GM18499 (cell line): Measurements from ENCODE around the gene NECAB2.
"Not testable (repeated sequence)": the region's sequence is repeated elsewhere in the genome, so short reads cannot be mapped to it uniquely, and the experiment has no call there.

Experiments used
- ATAC-seq: cut with Tn5 transposase; IDR thresholded peaks from one replicate; pipeline ENCODE4 v1.9.1; 2021; ENCODE audit warnings: moderate number of reproducible peaks; ENCODE audit not compliant: insufficient read depth, unreplicated experiment

Gene NECAB2

GRCh38 chr16:83935005-83935857 is 32.8 kb upstream of the NECAB2 start:
- no peak for ATAC-seq

GRCh38 chr16:83935858-83936255 is 32.2 kb upstream of the NECAB2 start:
- ATAC-seq, result no peak

GRCh38 chr16:83936581-83937165 is 31.4 kb upstream of the NECAB2 start:
- no peak for ATAC-seq

- no peak for ATAC-seq
Measured at GRCh38 chr16:83937267-83937666, 30.8 kb upstream of the NECAB2 start.

- no peak for ATAC-seq
Measured at GRCh38 chr16:83937922-83938885, 29.8 kb upstream of the NECAB2 start.

GRCh38 chr16:83939266-83939855 is 28.7 kb upstream of the NECAB2 start:
- ATAC-seq, result no peak

GRCh38 chr16:83940119-83940518 is 27.9 kb upstream of the NECAB2 start:
- no peak for ATAC-seq

- no peak for ATAC-seq
Measured at GRCh38 chr16:83940630-83941378, 27.2 kb upstream of the NECAB2 start.

GRCh38 chr16:83941546-83941945 is 26.5 kb upstream of the NECAB2 start:
- not testable (repeated sequence) for ATAC-seq

- ATAC-seq, result no peak
Measured at GRCh38 chr16:83942074-83942473, 26.0 kb upstream of the NECAB2 start.

- ATAC-seq, result no peak
Measured at GRCh38 chr16:83942815-83943515, 25.1 kb upstream of the NECAB2 start.

GRCh38 chr16:83943516-83944050 is 24.5 kb upstream of the NECAB2 start:
- ATAC-seq, result no peak

GRCh38 chr16:83945587-83945986 is 22.5 kb upstream of the NECAB2 start:
- no peak for ATAC-seq

GRCh38 chr16:83946154-83946780 is 21.8 kb upstream of the NECAB2 start:
- ATAC-seq, result no peak

- ATAC-seq, result no peak
Measured at GRCh38 chr16:83946781-83947566, 21.1 kb upstream of the NECAB2 start.

GRCh38 chr16:83947642-83948234 is 20.3 kb upstream of the NECAB2 start:
- ATAC-seq, result no peak
